Measurements from ENCODE around the gene TMEM255A. TPM values are rescaled to one million over a fixed set of nuclear protein-coding genes. Genes with fewer than 3 reads are reported as not detected.

Gene TMEM255A
- total RNA-seq, 2 experiments from 2014 or later: not detected

- DNase-seq (ENCODE audit: low spot score): no peak
- no peak overlapping the region for H3K27ac ChIP-seq (ENCODE audit: low read depth, low read length, poor library complexity, severe bottlenecking)
- no peaks in the 10 kb centered on the region for H4K20me1 ChIP-seq (ENCODE audit: insufficient read depth, low read length)
- no peaks in the 10 kb centered on the region for H3K79me2 ChIP-seq (ENCODE audit: insufficient read depth, low read depth, low read length)
- H3K9me2 ChIP-seq (ENCODE audit: insufficient read depth, low read length): no peaks in the 10 kb centered on the region
- no peak overlapping the region for H3K4me3 ChIP-seq (ENCODE audit: low read depth, low read length, poor library complexity, severe bottlenecking)
- H2AFZ ChIP-seq (ENCODE audit: low read length): peak overlapping the region; percentile 46; the same call in 1 of the 2 replicates
- no peaks in the 10 kb centered on the region for H3K9me3 ChIP-seq (ENCODE audit: low read length)
- BruUV-seq (replicated peaks): no TSS peak
- H3K4me1 ChIP-seq (ENCODE audit: insufficient read depth, low read length, poor library complexity, severe bottlenecking): peaks cover 43% of the 10 kb centered on the region
- no peaks in the 10 kb centered on the region for H3K36me3 ChIP-seq (ENCODE audit: insufficient read depth, low read length)
- ChIA-PET CTCF (ENCODE audit: unreplicated experiment) (no interaction called here), POLR2A (interaction anchor here (0.8 kb wide), 1 partner anchor 324 kb away, joined by 4 read pairs; no protein-coding TSS in a partner anchor)
- H3K4me2 ChIP-seq (ENCODE audit: low read length): 0 out of 2 replicates have a peak overlapping the region, but pooled peaks have one; percentile 0
- intact Hi-C loops (cut with micrococcal nuclease; ENCODE audit: unreplicated experiment): loop anchor here (5.0 kb wide), 1 partner anchor 153 kb away; no protein-coding TSS in a partner anchor
- TF ChIP-seq CTCF (conservative IDR thresholded peaks at IDR 0.05; ENCODE audit: low read length) (no peak), EZH2phosphoT487 (IDR thresholded peaks at IDR 0.05; ENCODE audit: borderline replicate concordance, low read depth, low read length) (no peak)
Measured at GRCh38 chrX:120304256-120304655, 7.0 kb downstream of the TMEM255A start.

GRCh38 chrX:120302434-120302833 lies 8.8 kb downstream of the TMEM255A start:
- Histone ChIP-seq H3K27ac (ENCODE audit: low read depth, low read length, poor library complexity, severe bottlenecking) (peak overlapping the region; percentile 72), H3K4me2 (ENCODE audit: low read length) (peak overlapping the region; percentile 87), H3K36me3 (ENCODE audit: insufficient read depth, low read length) (no peaks in the 10 kb centered on the region), H3K79me2 (ENCODE audit: insufficient read depth, low read depth, low read length) (no peaks in the 10 kb centered on the region), H3K4me1 (ENCODE audit: insufficient read depth, low read length, poor library complexity, severe bottlenecking) (peaks cover 43% of the 10 kb centered on the region), H3K9me2 (ENCODE audit: insufficient read depth, low read length) (no peaks in the 10 kb centered on the region), H2AFZ (ENCODE audit: low read length) (peak overlapping the region; percentile 96), H4K20me1 (ENCODE audit: insufficient read depth, low read length) (no peaks in the 10 kb centered on the region), H3K9me3 (ENCODE audit: low read length) (no peaks in the 10 kb centered on the region), H3K4me3 (ENCODE audit: low read depth, low read length, poor library complexity, severe bottlenecking) (peak overlapping the region; percentile 57)
- TF ChIP-seq CTCF (conservative IDR thresholded peaks at IDR 0.05; ENCODE audit: low read length): no peak
- no peak for TF ChIP-seq EZH2phosphoT487 (IDR thresholded peaks at IDR 0.05; ENCODE audit: borderline replicate concordance, low read depth, low read length)
- intact Hi-C loops (cut with micrococcal nuclease; ENCODE audit: unreplicated experiment): loop anchor here (2.0 to 5.0 kb wide), 2 partner anchors 52 to 155 kb away; partner anchors contain the start of gene ZBTB33
- CTCF ChIA-PET (ENCODE audit: unreplicated experiment): no interaction called here
- no TSS peak for BruUV-seq (replicated peaks)
- peak; percentile 85 for DNase-seq (ENCODE audit: low spot score)
- POLR2A ChIA-PET: interaction anchor here (0.9 to 1.9 kb wide), 4 partner anchors 10 to 1768 kb away, joined by 3 to 8 read pairs (median 5); no protein-coding TSS in a partner anchor

GRCh38 chrX:120301960-120302359 lies 9.3 kb downstream of the TMEM255A start:
- no peaks in the 10 kb centered on the region for H3K9me2 ChIP-seq (ENCODE audit: insufficient read depth, low read length)
- no peaks in the 10 kb centered on the region for H3K79me2 ChIP-seq (ENCODE audit: insufficient read depth, low read depth, low read length)
- H4K20me1 ChIP-seq (ENCODE audit: insufficient read depth, low read length): no peaks in the 10 kb centered on the region
- intact Hi-C loops (cut with micrococcal nuclease; ENCODE audit: unreplicated experiment): loop anchor here (2.0 to 5.0 kb wide), 2 partner anchors 51 to 155 kb away; partner anchors contain the start of gene ZBTB33
- H3K4me2 ChIP-seq (ENCODE audit: low read length): peak overlapping the region; percentile 87
- DNase-seq (ENCODE audit: low spot score): peak; percentile 19
- POLR2A ChIA-PET: interaction anchor here (0.7 to 1.9 kb wide), 8 partner anchors 10 to 1768 kb away, joined by 3 to 8 read pairs (median 4); no protein-coding TSS in a partner anchor
- H3K27ac ChIP-seq (ENCODE audit: low read depth, low read length, poor library complexity, severe bottlenecking): peak overlapping the region; percentile 72
- BruUV-seq (replicated peaks): no TSS peak
- no peaks in the 10 kb centered on the region for H3K9me3 ChIP-seq (ENCODE audit: low read length)
- TF ChIP-seq CTCF (conservative IDR thresholded peaks at IDR 0.05; ENCODE audit: low read length): no peak
- no peak for TF ChIP-seq EZH2phosphoT487 (IDR thresholded peaks at IDR 0.05; ENCODE audit: borderline replicate concordance, low read depth, low read length)
- CTCF ChIA-PET (ENCODE audit: unreplicated experiment): no interaction called here
- peak overlapping the region; percentile 96; the same call in 1 of the 2 replicates for H2AFZ ChIP-seq (ENCODE audit: low read length)
- H3K4me3 ChIP-seq (ENCODE audit: low read depth, low read length, poor library complexity, severe bottlenecking): peak overlapping the region; percentile 57
- H3K4me1 ChIP-seq (ENCODE audit: insufficient read depth, low read length, poor library complexity, severe bottlenecking): peaks cover 43% of the 10 kb centered on the region
- H3K36me3 ChIP-seq (ENCODE audit: insufficient read depth, low read length): no peaks in the 10 kb centered on the region

Data from OCI-LY7 (cell line).